ENCODE data around the gene MDFIC2.

The MDFIC2 gene

DNA sequence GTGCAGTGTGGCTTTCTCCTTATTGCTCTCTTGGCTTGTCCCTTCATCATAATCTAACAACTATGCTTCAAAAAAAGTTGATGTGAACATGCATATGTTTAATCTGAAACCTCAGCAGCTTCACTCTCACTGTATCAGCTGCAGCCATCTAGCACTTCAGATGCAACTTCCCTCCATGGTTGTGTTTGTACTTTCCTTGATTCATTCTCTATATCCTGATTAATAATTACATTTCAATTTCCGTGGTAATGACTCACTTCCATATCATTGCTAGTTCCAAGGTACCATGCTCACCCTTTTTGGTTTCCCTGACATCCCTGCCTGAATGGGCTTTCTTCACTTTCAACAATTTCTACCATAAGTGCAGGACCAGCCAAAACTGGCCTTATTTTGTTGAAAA is 51.2 kb downstream of the MDFIC2 start:
- H3K27ac ChIP-seq (ENCODE audit: low read depth, low read length, poor library complexity, severe bottlenecking) = no peak overlapping the region
- H3F3A ChIP-seq (ENCODE audit: insufficient read depth, low read length) = no peaks in the 10 kb centered on the region
- TF ChIP-seq EZH2 (IDR thresholded peaks at IDR 0.05; ENCODE audit: borderline replicate concordance, low read length) (no peak), CTCF (IDR thresholded peaks at IDR 0.05; ENCODE audit: low read length) (no peak)
- no peaks in the 10 kb centered on the region for H3K9me2 ChIP-seq (ENCODE audit: low read depth, low read length)
- no peak overlapping the region for H3K4me3 ChIP-seq (ENCODE audit: low read depth, low read length, poor library complexity, severe bottlenecking)
- H3K36me3 ChIP-seq (ENCODE audit: insufficient read depth, low read length) = no peaks in the 10 kb centered on the region
- H3K4me2 ChIP-seq (ENCODE audit: low read length) = no peak overlapping the region
- H3K9me3 ChIP-seq (ENCODE audit: low read length) = no peaks in the 10 kb centered on the region
- no peak overlapping the region for H2AFZ ChIP-seq (ENCODE audit: low read length)
- H3K27me3 ChIP-seq (ENCODE audit: insufficient read depth, low read length) = no peaks in the 10 kb centered on the region
- H3K4me1 ChIP-seq (ENCODE audit: insufficient read depth, low read length, severe bottlenecking) = no peaks in the 10 kb centered on the region
- no peak overlapping the region for H3K9ac ChIP-seq (ENCODE audit: low read length)
- H4K20me1 ChIP-seq (ENCODE audit: insufficient read depth, low read length) = no peaks in the 10 kb centered on the region
- H3K79me2 ChIP-seq (ENCODE audit: insufficient read depth, low read length) = no peaks in the 10 kb centered on the region

DNA sequence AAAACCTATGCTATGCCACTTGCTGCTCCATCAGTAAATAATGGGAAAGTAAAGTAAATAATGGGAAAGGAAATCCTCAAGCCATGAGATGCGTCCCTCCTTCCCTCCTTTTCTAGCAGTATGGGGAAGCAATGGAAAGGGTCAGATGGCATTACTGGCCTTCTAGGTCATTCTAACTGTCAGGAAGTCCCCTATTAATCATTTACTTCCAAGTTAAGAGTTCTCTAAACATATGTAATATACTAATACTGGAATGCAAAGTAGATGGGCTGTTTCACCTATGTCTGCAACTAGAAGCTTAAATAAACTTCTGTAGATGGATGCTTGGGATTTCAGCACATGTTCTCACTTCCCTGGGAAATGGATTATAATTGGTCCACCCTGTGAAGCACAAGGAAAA is 55.9 kb downstream of the MDFIC2 start:
- Histone ChIP-seq H3K9me3 (ENCODE audit: low read length) (no peaks in the 10 kb centered on the region), H3K9ac (ENCODE audit: low read length) (no peak overlapping the region), H3K36me3 (ENCODE audit: insufficient read depth, low read length) (no peaks in the 10 kb centered on the region), H3K27me3 (ENCODE audit: insufficient read depth, low read length) (no peaks in the 10 kb centered on the region), H3K4me1 (ENCODE audit: insufficient read depth, low read length, severe bottlenecking) (no peaks in the 10 kb centered on the region), H3K4me3 (ENCODE audit: low read depth, low read length, poor library complexity, severe bottlenecking) (no peak overlapping the region), H4K20me1 (ENCODE audit: insufficient read depth, low read length) (no peaks in the 10 kb centered on the region), H3K4me2 (ENCODE audit: low read length) (no peak overlapping the region), H3K9me2 (ENCODE audit: low read depth, low read length) (no peaks in the 10 kb centered on the region), H2AFZ (ENCODE audit: low read length) (no peak overlapping the region), H3K27ac (ENCODE audit: low read depth, low read length, poor library complexity, severe bottlenecking) (no peak overlapping the region), H3F3A (ENCODE audit: insufficient read depth, low read length) (no peaks in the 10 kb centered on the region), H3K79me2 (ENCODE audit: insufficient read depth, low read length) (no peaks in the 10 kb centered on the region)
- TF ChIP-seq CTCF (IDR thresholded peaks at IDR 0.05; ENCODE audit: low read length) (no peak), EZH2 (IDR thresholded peaks at IDR 0.05; ENCODE audit: borderline replicate concordance, low read length) (no peak)

GRCh38 chr3:70250492-70250891 is 61.9 kb downstream of the MDFIC2 start:
- Histone ChIP-seq H3K4me1 (ENCODE audit: insufficient read depth, low read length, severe bottlenecking) (no peaks in the 10 kb centered on the region), H3K9ac (ENCODE audit: low read length) (no peak overlapping the region), H3F3A (ENCODE audit: insufficient read depth, low read length) (no peaks in the 10 kb centered on the region), H2AFZ (ENCODE audit: low read length) (no peak overlapping the region), H3K9me2 (ENCODE audit: low read depth, low read length) (no peaks in the 10 kb centered on the region), H3K9me3 (ENCODE audit: low read length) (no peaks in the 10 kb centered on the region), H3K4me3 (ENCODE audit: low read depth, low read length, poor library complexity, severe bottlenecking) (no peak overlapping the region), H3K36me3 (ENCODE audit: insufficient read depth, low read length) (no peaks in the 10 kb centered on the region), H3K27ac (ENCODE audit: low read depth, low read length, poor library complexity, severe bottlenecking) (no peak overlapping the region), H3K4me2 (ENCODE audit: low read length) (no peak overlapping the region), H3K79me2 (ENCODE audit: insufficient read depth, low read length) (no peaks in the 10 kb centered on the region), H4K20me1 (ENCODE audit: insufficient read depth, low read length) (no peaks in the 10 kb centered on the region), H3K27me3 (ENCODE audit: insufficient read depth, low read length) (no peaks in the 10 kb centered on the region)
- TF ChIP-seq EZH2 (IDR thresholded peaks at IDR 0.05; ENCODE audit: borderline replicate concordance, low read length) (no peak), CTCF (IDR thresholded peaks at IDR 0.05; ENCODE audit: low read length) (no peak)
